ENCODE data around the gene DCDC1.

Gene DCDC1

GRCh38 chr11:30861064-30861463 lies 508.5 kb downstream of the DCDC1 start:
- no peaks in the 10 kb centered on the region for H3K9me3 ChIP-seq (ENCODE audit: low read depth, low read length)
- no peaks in the 10 kb centered on the region for H3K36me3 ChIP-seq (ENCODE audit: insufficient read depth, low read length)
- no peak for DNase-seq (ENCODE audit: low read depth, low spot score)
- no peak overlapping the region for H3K27ac ChIP-seq
- H3K4me3 ChIP-seq = no peak overlapping the region
- H3K9ac ChIP-seq (ENCODE audit: insufficient read length) = no peak overlapping the region
- TF ChIP-seq EZH2 (IDR thresholded peaks at IDR 0.05) (no peak), POLR2AphosphoS5 (IDR thresholded peaks at IDR 0.05; ENCODE audit: borderline replicate concordance, low read depth, low read length) (no peak), FOXP2 (optimal IDR thresholded peaks at IDR 0.05; ENCODE audit: control extremely low read depth, extremely low read length, insufficient read depth) (no peak)

GRCh38 chr11:30860146-30860545 lies 509.4 kb downstream of the DCDC1 start:
- Histone ChIP-seq H3K9me3 (ENCODE audit: low read depth, low read length) (no peaks in the 10 kb centered on the region), H3K4me3 (no peak overlapping the region), H3K27ac (no peak overlapping the region), H3K9ac (ENCODE audit: insufficient read length) (no peak overlapping the region), H3K36me3 (ENCODE audit: insufficient read depth, low read length) (no peaks in the 10 kb centered on the region)
- no peak for TF ChIP-seq EZH2 (IDR thresholded peaks at IDR 0.05)
- TF ChIP-seq POLR2AphosphoS5 (IDR thresholded peaks at IDR 0.05; ENCODE audit: borderline replicate concordance, low read depth, low read length) = no peak
- no peak for TF ChIP-seq FOXP2 (optimal IDR thresholded peaks at IDR 0.05; ENCODE audit: control extremely low read depth, extremely low read length, insufficient read depth)
- DNase-seq (ENCODE audit: low read depth, low spot score) = no peak

GRCh38 chr11:30859669-30860068 lies 509.9 kb downstream of the DCDC1 start:
- TF ChIP-seq FOXP2 (optimal IDR thresholded peaks at IDR 0.05; ENCODE audit: control extremely low read depth, extremely low read length, insufficient read depth) (no peak), POLR2AphosphoS5 (IDR thresholded peaks at IDR 0.05; ENCODE audit: borderline replicate concordance, low read depth, low read length) (no peak), EZH2 (IDR thresholded peaks at IDR 0.05) (no peak)
- Histone ChIP-seq H3K4me3 (no peak overlapping the region), H3K27ac (no peak overlapping the region)

DNA sequence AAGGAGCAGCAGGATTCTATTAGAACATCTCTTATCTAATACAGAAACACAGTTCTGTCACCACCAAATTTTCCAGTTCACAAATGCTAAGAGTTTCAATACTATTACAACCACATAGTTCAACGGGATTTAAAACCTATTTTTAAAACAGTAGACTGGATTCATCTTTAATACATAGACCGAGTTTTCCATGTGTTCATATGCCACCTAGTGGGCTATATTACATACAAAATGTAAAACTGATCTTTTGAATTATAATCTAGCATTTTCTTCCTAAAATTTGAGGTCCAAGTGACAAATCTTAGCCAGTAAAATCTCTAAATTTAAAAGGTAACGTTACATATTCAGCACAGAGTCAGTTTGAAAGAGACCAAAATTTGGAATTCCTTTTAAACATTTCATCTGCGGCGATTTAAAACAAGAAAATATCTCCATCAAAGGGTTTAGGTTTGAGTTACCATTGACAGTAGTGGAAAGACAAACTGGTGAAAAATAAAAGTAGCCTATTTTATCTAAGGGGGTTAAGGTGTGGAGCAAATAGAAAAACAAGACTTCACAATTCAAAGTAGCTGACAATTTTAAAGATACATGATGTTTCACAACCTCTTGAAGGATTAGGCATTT lies 514.0 kb downstream of the DCDC1 start:
- no peak for DNase-seq (ENCODE audit: low read depth, low spot score)
- H3K4me3 ChIP-seq = no peak overlapping the region
- H3K27ac ChIP-seq = no peak overlapping the region
- no peaks in the 10 kb centered on the region for H3K9me3 ChIP-seq (ENCODE audit: low read depth, low read length)
- H3K9ac ChIP-seq (ENCODE audit: insufficient read length) = no peak overlapping the region
- TF ChIP-seq FOXP2 (optimal IDR thresholded peaks at IDR 0.05; ENCODE audit: control extremely low read depth, extremely low read length, insufficient read depth) = no peak
- TF ChIP-seq EZH2 (IDR thresholded peaks at IDR 0.05) = no peak
- TF ChIP-seq POLR2AphosphoS5 (IDR thresholded peaks at IDR 0.05; ENCODE audit: borderline replicate concordance, low read depth, low read length) = no peak
- no peaks in the 10 kb centered on the region for H3K36me3 ChIP-seq (ENCODE audit: insufficient read depth, low read length)

More at GRCh38 chr11:30859669-30860068, 509.9 kb downstream of the DCDC1 start:
- Histone ChIP-seq H3K9ac (ENCODE audit: insufficient read length) (no peak overlapping the region), H3K9me3 (ENCODE audit: low read depth, low read length) (no peaks in the 10 kb centered on the region), H3K36me3 (ENCODE audit: insufficient read depth, low read length) (no peaks in the 10 kb centered on the region)
- no peak for DNase-seq (ENCODE audit: low read depth, low spot score)

DNA sequence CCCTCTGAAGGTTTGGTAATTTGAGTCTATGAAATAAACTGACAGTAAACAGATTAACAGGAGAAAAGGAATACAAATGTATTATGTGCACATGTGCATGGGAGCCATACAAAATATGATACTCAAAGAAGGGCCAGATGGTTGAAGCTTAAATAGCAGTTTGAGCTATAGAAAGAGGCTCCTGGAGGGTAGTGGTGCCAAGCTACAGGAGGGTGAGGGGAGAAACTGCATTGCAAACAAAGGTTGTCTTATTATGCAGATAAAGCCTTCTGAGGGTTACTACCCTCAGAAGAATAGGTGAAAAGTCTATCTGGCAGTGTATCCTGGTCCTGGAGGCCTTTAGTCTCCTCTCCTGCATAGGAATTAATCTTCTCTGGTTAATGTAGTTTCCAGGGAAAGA lies 516.1 kb downstream of the DCDC1 start:
- TF ChIP-seq EZH2 (IDR thresholded peaks at IDR 0.05) = no peak
- no peak for TF ChIP-seq FOXP2 (optimal IDR thresholded peaks at IDR 0.05; ENCODE audit: control extremely low read depth, extremely low read length, insufficient read depth)
- TF ChIP-seq POLR2AphosphoS5 (IDR thresholded peaks at IDR 0.05; ENCODE audit: borderline replicate concordance, low read depth, low read length) = no peak

DNA sequence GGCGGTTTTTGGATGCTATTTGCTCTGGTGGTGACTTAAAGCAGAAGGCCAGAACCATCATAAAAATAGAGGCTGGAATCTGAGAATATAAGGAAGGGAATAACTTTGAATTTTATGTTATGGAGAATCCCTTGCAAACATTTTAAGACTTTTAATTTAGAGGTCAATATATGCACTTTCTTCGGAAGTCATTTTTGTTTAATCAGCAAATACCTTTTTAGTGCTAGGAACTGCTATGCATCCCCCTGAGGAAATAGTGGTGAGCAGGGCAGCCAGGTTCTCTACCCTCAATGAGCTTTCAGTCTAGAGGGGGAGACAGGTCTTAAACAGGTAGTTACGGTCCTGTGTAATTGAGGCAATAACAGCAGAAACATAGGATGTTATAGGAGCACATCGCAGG lies 516.9 kb downstream of the DCDC1 start:
- Histone ChIP-seq H3K9me3 (ENCODE audit: low read depth, low read length) (no peaks in the 10 kb centered on the region), H3K9ac (ENCODE audit: insufficient read length) (no peak overlapping the region), H3K4me3 (no peak overlapping the region), H3K27ac (no peak overlapping the region), H3K36me3 (ENCODE audit: insufficient read depth, low read length) (no peaks in the 10 kb centered on the region)
- no peak for DNase-seq (ENCODE audit: low read depth, low spot score)
- TF ChIP-seq POLR2AphosphoS5 (IDR thresholded peaks at IDR 0.05; ENCODE audit: borderline replicate concordance, low read depth, low read length) (no peak), EZH2 (IDR thresholded peaks at IDR 0.05) (no peak), FOXP2 (optimal IDR thresholded peaks at IDR 0.05; ENCODE audit: control extremely low read depth, extremely low read length, insufficient read depth) (no peak)

More for the DNA sequence above, 516.1 kb downstream of the DCDC1 start:
- no peak overlapping the region for H3K4me3 ChIP-seq
- H3K9me3 ChIP-seq (ENCODE audit: low read depth, low read length) = no peaks in the 10 kb centered on the region
- H3K36me3 ChIP-seq (ENCODE audit: insufficient read depth, low read length) = no peaks in the 10 kb centered on the region
- no peak overlapping the region for H3K9ac ChIP-seq (ENCODE audit: insufficient read length)
- H3K27ac ChIP-seq = no peak overlapping the region
- no peak for DNase-seq (ENCODE audit: low read depth, low spot score)

DNA sequence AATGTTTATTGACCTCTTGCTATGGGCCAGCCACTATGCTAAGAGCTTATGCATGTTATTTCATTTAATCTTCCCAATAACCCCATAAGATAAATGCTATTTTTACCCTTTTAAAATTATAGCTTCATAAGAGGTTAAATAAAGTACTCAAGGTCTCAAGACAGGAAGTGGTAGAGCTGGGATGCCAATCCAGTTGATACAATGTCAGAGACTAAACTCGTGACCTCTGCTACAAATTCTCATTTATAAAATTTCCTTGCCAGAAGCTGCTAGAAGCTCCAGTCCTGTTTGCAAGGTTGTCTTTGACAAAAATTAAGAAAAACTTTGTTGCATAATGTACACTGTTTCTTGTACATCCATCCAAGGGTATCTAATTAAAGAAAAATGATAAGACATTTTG lies 517.4 kb downstream of the DCDC1 start:
- H3K9me3 ChIP-seq (ENCODE audit: low read depth, low read length) = no peaks in the 10 kb centered on the region
- no peak overlapping the region for H3K9ac ChIP-seq (ENCODE audit: insufficient read length)
- no peaks in the 10 kb centered on the region for H3K36me3 ChIP-seq (ENCODE audit: insufficient read depth, low read length)
- no peak for DNase-seq (ENCODE audit: low read depth, low spot score)
- no peak overlapping the region for H3K4me3 ChIP-seq
- no peak for TF ChIP-seq POLR2AphosphoS5 (IDR thresholded peaks at IDR 0.05; ENCODE audit: borderline replicate concordance, low read depth, low read length)
- no peak for TF ChIP-seq FOXP2 (optimal IDR thresholded peaks at IDR 0.05; ENCODE audit: control extremely low read depth, extremely low read length, insufficient read depth)
- TF ChIP-seq EZH2 (IDR thresholded peaks at IDR 0.05) = no peak
- H3K27ac ChIP-seq = no peak overlapping the region

DNA sequence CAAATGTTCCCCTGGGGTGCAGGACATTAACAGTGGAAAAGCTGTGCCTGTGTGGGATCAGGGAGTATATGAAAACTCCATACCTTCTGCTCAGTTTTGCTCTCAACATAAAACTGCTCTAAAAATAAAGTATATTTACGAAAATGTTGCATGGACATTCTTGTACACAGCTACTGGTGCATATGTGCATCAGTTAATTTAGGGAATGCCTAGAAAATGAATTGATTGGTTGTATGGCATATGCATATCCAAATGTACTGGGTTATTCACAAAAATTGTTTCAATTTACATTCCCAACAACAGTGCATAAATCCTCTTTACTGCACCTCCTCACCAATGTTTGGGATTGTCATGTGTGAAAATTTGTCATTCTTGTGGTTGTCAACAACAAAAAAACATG lies 532.3 kb downstream of the DCDC1 start:
- H3K27ac ChIP-seq = no peak overlapping the region
- TF ChIP-seq FOXP2 (optimal IDR thresholded peaks at IDR 0.05; ENCODE audit: control extremely low read depth, extremely low read length, insufficient read depth) (no peak), POLR2AphosphoS5 (IDR thresholded peaks at IDR 0.05; ENCODE audit: borderline replicate concordance, low read depth, low read length) (no peak), EZH2 (IDR thresholded peaks at IDR 0.05) (no peak)
- no peak for DNase-seq (ENCODE audit: low read depth, low spot score)
- no peaks in the 10 kb centered on the region for H3K36me3 ChIP-seq (ENCODE audit: insufficient read depth, low read length)
- no peak overlapping the region for H3K4me3 ChIP-seq
- H3K9ac ChIP-seq (ENCODE audit: insufficient read length) = no peak overlapping the region
- no peaks in the 10 kb centered on the region for H3K9me3 ChIP-seq (ENCODE audit: low read depth, low read length)

DNA sequence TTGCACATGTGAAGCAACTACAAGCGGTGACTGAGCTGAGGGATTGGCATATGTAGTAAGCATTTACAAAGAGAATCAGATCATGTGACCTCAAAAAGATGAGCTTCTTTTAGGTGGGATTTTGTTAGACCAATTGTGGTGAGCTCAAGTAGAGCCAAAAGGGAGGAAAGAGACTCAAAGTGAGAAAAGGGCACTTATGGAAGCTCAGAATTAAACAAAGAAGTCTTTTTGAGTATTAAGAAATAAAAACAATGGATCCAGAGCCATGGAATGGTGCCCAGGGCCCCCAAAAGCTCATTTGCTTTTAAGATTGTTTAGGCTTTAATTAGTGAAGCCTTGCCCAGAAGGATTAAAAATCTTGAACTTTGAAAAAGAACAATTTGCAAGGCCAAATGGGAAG lies 536.7 kb downstream of the DCDC1 start:
- no peaks in the 10 kb centered on the region for H3K36me3 ChIP-seq (ENCODE audit: insufficient read depth, low read length)
- no peak for TF ChIP-seq POLR2AphosphoS5 (IDR thresholded peaks at IDR 0.05; ENCODE audit: borderline replicate concordance, low read depth, low read length)
- no peaks in the 10 kb centered on the region for H3K9me3 ChIP-seq (ENCODE audit: low read depth, low read length)
- no peak overlapping the region for H3K27ac ChIP-seq
- no peak overlapping the region for H3K4me3 ChIP-seq
- H3K9ac ChIP-seq (ENCODE audit: insufficient read length) = no peak overlapping the region
- no peak for DNase-seq (ENCODE audit: low read depth, low spot score)

Measured in SK-N-MC (cell line).